ENCODE results near the gene RNF149.

RNF149 gene

GRCh38 chr2:101287303-101287702 is 21.2 kb downstream of the RNF149 start:
- TF ChIP-seq CTCF (IDR thresholded peaks at IDR 0.05) = no peak

DNA sequence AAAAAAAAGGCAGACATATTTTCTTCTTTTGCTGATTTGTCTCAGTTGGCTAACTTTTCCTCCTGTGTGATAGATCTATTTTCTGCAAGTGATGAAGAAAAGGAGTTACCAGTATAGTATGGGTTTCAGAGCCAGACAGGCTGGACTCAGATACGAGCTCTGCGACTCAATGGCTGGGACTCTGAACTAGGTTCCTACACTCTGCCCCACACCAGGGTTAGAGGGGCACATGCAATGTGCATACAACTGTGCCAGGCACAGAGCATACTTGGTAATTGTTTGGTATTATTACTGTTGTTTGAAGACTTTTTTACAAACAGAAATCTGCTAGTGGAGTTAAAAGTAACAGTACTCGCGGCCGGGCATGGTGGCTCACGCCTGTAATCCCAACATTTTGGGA is 21.8 kb downstream of the RNF149 start:
- TF ChIP-seq CTCF (IDR thresholded peaks at IDR 0.05) = no peak

DNA sequence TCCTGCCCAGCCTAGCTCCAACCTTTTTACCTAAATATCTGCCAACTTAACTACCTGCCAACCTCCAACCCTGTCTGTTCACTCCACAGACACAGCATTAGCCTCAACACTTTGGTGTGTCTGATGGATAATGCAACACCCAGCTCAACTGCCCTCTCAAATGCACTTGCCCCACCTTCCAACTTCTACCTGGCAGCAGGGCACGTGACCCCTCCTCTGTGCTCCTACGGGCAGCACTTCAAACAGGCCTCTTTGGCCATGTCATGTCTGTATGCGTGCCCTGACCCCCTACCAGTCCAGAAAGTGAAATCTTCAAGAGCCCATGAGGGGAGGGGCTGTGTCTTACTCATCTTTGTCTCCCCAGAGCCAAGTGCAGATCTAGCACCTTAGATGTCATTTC is 25.5 kb downstream of the RNF149 start:
- TF ChIP-seq CTCF (IDR thresholded peaks at IDR 0.05) = no peak

DNA sequence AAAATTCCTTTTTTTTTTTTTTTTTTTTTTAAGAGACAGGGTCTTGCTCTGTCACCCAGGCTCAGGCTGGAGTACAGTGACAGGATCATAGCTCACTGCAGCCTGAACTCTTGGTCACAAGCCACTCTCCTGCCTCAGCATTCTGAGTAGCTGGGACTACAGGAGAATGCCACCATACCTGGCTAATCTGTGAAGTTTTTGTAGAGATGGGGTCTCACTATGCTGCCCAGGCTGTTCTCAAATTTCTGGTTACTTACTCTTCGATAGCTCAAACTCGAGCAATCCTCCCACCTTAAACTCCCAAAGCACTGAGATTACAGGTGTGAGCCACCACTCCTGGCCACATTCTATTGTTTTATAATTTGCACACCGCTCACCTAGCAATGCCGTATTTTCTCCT is 27.0 kb downstream of the RNF149 start:
- no peak for TF ChIP-seq CTCF (IDR thresholded peaks at IDR 0.05)

GRCh38 chr2:101278925-101279324 is 29.6 kb downstream of the RNF149 start:
- no peak for TF ChIP-seq CTCF (IDR thresholded peaks at IDR 0.05)

DNA sequence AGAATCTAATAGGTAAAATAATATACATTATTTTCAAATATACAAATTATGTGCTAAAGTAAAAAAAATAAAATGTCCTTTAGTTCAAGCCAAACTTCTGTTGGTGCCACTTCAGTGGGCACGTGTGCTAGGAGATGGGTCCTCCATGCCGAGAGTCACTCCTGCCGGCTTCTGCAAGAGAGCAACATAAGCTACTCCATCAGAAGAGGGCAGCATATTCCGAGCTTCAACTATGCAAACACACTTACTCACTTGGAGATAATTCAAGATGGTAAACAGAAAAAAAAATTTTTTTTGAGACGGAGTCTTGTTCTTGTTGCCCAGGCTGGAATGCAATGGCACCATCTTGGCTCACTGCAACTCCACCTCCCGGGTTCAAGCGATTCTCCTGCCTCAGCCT is 31.4 kb downstream of the RNF149 start:
- peak; percentile 72 for TF ChIP-seq CTCF (IDR thresholded peaks at IDR 0.05)

- no peak for TF ChIP-seq CTCF (IDR thresholded peaks at IDR 0.05)
These were observed 34.4 kb downstream of the RNF149 start for GRCh38 chr2:101274142-101274541.

DNA sequence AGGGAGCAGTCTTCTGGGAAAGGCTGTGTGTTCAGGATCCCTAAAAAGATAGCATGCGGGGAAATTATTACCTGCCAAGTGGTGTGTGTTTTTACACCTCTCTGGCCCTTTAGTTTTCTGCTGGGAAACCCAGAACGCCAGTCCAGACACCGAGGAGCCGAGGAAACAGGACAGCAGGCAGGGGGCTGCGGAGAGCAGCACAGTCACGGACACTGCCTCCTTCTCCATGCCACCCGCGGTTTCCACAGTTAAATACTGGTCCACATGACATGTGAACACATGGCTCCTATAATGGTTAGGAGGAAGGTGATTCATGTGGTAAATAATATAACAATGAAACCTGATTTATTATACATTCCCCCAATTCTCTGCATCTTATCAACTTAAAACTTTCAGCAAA is 35.4 kb downstream of the RNF149 start:
- TF ChIP-seq CTCF (IDR thresholded peaks at IDR 0.05) = no peak
